HG03103 (cell line): ENCODE data around the gene KIDINS220.
"Not testable (repeated sequence)": the region's sequence is repeated elsewhere in the genome, so short reads cannot be mapped to it uniquely, and the experiment has no call there.

Experiments
- ATAC-seq: cut with Tn5 transposase; IDR thresholded peaks from one replicate; pipeline ENCODE4 v1.9.1; 2021; ENCODE audit warnings: low read depth; ENCODE audit not compliant: unreplicated experiment

KIDINS220 gene

DNA sequence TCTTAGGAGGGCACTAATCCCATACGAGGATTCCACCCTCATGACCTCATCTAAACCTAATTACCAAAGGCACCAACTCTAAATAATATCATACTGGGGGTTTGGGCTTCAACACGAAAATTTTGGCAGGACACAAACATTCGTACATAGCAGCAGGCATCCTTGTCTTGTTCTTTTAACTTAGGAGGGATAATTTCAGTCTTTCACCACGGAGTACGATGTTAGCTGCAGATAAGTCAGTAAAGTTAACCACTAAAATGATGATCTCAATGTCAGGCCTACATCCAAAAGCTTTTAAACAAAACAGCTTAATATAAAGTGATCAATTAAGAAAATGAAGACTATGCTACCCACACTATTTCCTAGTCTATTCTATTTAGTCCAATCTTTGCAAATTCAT, 80.7 kb downstream of the KIDINS220 start:
- no peak for ATAC-seq

DNA sequence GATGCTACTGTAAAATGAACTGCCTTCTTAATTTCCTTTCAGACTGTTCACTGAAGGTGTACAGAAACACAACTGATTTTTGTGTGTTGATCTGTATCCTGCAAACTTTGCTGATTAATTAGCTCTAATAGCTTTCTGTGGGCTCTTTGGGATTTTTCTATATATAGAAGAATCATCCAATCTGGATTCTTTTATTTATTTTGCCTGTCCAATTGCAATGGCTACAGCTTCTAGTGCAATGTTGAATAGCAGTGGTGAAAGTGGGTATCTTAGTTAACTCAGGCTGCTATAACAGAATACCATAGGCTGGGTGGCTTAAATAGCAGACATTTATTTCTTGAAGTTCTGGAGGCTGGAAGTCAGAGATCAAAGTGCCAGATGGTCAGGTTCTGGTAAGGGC, 81.2 kb downstream of the KIDINS220 start:
- ATAC-seq: no peak

DNA sequence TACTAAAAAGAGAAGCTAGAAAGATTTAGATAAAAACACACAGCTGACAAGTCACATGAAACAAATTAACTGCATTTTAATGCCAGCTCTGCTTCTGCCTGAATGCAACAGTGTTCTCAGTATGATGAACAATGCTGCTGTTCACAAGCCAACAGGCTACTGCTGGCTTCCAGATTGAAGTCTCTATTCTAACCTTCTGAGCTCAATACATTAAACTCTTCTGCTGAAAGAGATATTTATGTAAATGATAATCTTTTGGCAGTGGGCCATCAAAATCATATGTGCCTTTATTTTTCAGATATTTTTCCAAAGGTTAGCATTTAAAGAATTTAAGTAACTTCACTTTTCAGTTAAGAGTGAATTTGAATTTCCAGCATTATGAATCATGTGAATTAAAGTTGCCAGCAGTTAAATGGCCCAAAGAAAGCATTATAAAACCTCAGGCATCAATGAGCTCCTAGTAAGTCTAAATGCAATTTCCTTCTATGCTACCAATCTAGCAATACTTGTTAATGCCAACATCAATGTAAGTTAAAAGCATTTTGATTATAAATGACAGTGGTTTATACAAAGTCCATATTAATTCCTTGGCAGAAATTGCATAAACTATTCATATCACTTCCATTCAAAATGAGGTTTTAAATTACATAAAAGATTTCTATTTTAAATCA, 83.2 kb downstream of the KIDINS220 start:
- ATAC-seq: no peak

DNA sequence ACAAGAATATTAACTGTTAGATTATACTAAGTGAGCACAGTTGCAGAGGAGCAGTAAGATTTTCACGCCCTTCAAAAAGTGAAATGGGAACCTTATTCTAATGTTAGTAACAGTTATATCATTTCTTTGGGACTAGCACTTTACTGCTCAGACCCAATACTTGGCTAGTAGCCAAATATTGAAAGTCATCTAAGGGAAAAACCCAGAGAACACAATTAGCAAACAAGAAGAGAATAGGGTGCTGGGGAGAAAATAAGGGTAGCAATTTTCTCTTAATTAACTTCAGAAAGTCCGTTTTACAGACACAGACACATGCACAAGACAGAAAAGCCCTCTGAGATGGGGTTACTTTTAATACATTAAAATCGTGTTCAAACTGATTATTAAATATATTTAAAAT, 83.8 kb downstream of the KIDINS220 start:
- ATAC-seq: no peak

DNA sequence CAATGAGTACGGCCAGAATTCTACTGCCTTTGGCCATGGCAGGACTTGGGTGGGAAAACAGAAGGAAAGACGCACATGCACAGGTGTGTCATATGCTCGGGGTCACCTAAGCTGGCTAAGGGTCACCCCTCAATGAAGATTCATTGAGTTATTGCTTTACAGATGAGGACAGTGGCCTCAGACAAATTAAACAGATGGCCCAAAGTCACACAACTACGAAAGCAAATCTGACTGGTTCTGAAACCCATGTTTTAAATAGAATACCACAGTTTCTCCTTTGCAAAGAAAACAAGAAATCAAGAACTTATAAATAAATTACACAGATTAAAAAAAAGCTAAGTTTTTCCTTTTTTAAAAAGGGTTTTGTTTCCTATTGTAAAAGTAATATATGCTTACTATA, 85.0 kb downstream of the KIDINS220 start:
- no peak for ATAC-seq

DNA sequence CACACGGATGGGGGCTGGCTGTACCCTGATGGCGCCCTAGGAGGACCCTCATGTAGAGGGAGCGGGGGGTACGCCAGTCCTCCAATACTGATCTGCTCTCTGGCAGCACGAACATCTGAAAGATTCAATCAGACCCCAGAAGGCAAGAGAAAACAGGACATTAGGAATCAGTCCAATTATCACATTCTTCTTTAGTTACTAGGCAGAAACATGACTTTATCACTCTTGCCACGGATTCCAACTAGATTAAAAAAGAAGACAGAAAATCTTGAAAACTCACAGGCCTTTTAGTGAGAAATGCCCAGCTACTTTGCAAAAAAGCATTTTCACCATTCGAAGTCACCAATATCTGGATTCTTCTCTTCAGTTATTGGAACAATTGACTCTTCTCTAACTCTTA, 87.2 kb downstream of the KIDINS220 start:
- ATAC-seq: no peak

DNA sequence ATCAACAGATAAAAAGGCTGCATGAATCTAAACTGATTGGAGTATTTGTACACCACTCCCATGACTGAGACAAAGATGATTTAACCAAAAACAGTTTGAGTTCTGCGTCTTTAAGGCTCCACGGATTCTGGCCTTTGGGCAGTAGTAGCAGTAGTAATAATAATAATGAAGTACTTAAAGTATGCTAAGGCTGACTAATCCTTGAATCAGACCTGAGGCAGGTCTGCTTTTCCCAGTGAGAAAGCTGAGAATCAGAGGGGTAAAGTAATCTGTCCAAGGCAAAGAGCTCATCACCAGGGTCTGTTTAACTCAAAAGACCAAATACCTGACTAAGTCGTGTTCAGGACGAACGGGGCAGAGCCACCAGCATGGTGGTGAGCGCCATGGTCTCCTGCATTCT, 94.2 kb downstream of the KIDINS220 start:
- ATAC-seq: no peak

GRCh38 chr2:8740136-8740535, 97.3 kb downstream of the KIDINS220 start:
- no peak for ATAC-seq

DNA sequence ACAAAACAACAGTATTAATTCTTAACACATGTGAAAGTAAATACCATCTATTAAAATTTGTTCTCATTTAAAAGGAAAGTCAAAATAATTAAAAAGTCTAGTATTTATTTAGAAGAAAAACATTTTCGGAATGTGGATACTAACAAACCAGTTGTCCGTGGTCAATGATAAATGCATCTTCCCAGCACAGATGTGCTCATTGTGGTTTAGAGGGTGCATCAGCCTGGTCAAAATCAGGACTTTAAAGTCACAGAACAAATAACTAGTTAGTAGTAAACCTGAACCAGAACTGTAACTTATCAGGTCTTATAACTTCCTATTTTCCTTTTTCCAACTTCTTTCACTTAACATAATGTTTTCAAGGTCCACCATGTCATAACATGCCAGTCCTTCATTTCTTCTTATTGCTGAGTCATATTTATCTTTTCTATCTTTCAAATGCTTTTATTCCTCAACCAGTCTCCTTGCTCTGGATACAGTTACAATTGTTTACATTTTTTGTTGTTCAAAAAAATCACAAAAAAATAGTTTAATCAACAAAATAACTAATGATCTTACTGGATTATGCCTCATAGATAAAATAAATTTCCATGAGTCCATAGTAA, 99.7 kb downstream of the KIDINS220 start:
- no peak for ATAC-seq

DNA sequence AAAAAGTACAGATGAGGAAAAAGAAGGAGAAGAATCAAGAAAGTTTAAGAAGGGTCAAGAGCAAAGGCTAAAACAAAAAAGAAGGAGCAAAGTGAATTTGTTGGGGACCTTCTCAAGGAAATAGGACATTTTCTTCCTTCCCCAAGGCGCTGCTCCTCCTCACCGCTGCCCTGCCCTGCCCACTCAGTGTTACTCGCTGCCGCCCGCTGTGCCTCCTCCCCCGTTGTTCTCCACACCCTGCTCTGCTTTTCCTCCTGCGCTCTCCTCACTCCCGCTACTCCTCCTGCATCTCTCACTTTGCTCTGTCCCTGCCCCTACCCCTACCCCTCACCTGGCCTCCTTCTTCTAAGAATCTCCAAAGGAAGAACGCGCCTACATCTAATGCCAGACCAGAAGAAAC, 104.8 kb downstream of the KIDINS220 start:
- no peak for ATAC-seq

DNA sequence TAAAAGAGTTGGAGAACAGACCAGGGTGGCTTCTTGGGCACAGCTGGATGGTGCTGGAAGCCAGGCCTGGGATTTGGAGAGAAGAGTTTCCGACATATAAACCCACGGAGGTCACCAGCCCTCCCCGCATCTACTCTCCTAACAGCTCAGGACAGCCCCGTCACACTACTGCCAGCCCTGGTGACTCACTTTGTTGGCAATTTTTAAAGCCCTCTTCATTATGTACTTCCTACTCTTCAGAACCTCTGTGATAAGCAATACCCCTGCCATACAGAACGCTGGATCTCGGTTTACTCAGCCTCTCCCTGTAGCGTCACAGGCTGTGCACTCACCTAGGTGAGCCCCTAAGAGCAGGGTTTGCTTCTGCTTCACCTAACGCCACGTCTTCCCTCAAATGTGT, 107.5 kb downstream of the KIDINS220 start:
- no peak for ATAC-seq

GRCh38 chr2:8729101-8729500, 108.3 kb downstream of the KIDINS220 start:
- not testable (repeated sequence) for ATAC-seq

GRCh38 chr2:8728305-8729015, 109.0 kb downstream of the KIDINS220 start:
- ATAC-seq: no peak

GRCh38 chr2:8725838-8726237, 111.6 kb downstream of the KIDINS220 start:
- ATAC-seq: no peak

GRCh38 chr2:8722986-8723385, 114.4 kb downstream of the KIDINS220 start:
- ATAC-seq: no peak

GRCh38 chr2:8721410-8721809, 116.0 kb downstream of the KIDINS220 start:
- ATAC-seq: no peak

DNA sequence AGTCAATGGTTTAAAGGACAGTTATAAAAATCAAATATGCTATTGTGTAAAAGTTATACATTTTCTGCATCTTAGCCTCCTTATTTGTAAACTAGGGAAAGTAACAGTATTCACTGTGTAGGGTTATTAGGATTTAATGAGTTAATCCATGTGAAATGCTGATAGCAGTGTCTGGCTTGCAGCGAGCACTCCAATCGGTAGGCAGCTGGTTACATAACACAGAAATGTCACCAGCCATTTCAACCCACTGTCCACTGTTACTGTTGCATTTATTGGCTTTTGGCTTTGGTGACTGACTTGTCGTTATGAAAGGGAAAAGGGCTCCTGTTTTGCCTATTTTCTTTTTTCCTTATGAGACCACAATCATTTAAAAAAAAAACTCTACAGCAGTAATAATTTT, 116.7 kb downstream of the KIDINS220 start:
- ATAC-seq: no peak

DNA sequence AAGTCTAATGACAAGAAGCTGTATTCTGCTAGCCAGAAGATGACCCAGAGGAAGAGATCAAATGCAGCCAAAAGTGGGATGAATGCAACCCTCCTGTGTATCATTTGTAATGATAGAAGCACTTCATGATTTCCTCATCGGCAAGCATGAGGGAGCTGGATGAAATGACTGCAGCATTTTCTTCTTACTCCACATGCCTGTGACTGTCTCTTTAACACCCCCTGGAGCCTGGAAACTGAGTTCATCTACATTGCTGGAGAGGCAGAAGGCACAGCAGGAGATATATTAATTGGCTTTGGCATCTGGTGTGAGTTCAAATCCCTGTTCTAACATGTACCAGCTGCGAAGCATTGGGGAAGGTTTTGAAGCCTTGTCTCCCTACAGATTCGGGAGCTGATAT, 117.9 kb downstream of the KIDINS220 start:
- no peak for ATAC-seq

- ATAC-seq: no peak
Observed at GRCh38 chr2:8714971-8715370, 122.4 kb downstream of the KIDINS220 start.

- no peak for ATAC-seq
Observed at GRCh38 chr2:8714283-8714682, 123.1 kb downstream of the KIDINS220 start.

GRCh38 chr2:8710951-8711350, 126.5 kb downstream of the KIDINS220 start:
- no peak for ATAC-seq

GRCh38 chr2:8709611-8710010, 127.8 kb downstream of the KIDINS220 start:
- no peak for ATAC-seq
